Embryonic facial prominence (tissue), 1 donor: Measurements from ENCODE around the gene CDK5RAP1.
"Not testable (repeated sequence)": the region's sequence is repeated elsewhere in the genome, so short reads cannot be mapped to it uniquely, and the experiment has no call there.

Source experiments
- DNase-seq: peaks from one replicate; pipeline ENCODE4 v3.0.0-alpha.2; 2016; ENCODE audit errors: extremely low spot score

CDK5RAP1 gene

DNA sequence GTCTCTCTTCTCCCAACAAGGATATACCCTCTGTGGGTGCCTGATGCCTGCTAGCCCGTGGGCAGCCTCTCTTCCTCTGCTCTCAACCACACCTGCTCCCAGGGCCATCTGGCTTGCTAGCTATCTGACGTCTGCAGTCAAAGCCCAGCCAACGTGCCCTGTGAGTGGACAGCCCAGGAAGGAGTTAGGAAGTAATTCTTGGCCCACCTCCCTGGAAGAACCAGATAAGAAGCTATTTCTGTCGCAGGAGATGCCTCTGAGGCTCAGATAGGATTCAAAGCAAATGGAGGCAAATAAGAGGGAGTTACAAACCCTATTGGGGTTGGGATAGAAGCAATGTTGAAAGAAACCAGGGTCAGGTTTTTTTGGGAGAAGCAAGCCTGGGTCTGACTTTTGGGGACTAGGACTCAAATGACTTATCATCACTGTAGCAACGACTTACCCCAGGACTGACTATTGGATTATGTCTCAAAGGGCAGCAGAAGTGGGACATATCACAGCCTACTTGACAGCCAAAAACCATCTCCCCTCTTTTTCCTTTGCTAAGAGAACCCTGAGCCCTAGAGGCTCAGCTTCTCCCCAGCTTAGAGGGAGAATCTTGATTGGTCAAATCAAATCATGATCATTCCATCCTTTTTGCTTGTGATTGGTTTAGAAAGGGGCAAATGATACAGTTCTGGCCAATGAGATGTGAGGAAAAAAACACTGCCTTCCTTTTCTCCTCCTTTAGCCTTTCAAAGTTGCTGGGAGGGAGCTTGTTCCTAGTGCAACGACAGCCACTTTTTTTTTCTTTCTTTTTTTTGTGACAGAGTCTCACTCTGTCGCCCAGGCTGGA, 18.0 kb upstream of the CDK5RAP1 start:
- no peak for DNase-seq

DNA sequence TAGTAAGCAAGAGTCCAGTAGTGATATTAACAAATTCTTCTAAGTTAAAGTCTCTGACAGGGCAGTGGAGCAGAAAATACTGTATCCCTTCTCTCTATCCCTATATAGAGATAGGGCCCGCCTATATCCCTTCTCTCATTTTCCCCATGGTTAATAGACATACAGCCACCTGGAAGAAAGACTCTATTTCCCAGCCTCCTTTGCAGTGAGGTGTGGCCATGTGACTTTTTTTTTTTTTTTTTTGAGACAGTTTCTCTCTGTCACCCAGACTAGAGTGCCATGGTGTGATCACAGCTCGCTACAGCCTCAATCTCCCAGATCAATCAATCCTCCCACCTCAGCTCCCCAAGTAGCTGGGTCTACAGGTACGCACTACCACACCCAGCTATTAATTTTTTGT, 16.7 kb upstream of the CDK5RAP1 start:
- no peak for DNase-seq

DNA sequence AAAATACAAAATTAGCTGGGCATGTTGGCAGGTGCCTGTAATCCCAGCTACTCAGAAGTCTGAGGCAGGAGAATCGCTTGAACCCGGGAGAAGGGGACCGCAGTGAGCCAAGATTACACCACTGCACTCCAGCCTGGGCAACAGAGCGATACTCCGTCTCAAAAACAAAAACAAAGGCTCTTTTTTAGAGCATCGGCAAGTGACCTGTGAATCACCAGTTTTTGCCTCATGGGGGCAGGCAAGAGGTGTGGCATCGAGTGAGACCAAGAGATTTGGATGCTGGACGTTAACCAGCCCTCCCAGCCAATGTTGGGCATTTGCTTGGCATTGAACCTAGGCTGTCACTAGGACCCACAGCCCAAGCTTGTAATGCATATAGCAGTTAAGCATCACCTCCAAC, 14.6 kb upstream of the CDK5RAP1 start:
- no peak for DNase-seq

DNA sequence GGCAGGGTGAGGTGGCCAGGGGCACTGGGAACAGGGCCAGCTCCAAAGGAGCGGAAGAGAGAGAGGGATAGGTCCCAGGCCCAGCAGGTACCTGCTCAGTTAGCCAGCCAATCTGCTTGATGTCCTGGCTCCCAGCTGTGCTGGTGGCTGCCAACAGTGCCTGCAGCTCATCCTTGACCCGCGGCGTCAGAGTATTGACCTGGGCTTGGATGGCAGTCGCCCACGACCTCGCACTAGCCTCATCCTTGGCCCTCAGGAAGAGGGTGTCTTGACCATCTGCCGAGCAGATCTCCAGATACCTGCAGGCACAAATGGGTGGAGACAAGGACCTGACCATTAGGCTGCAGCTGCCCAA, 11.1 kb upstream of the CDK5RAP1 start:
- no peak for DNase-seq

DNA sequence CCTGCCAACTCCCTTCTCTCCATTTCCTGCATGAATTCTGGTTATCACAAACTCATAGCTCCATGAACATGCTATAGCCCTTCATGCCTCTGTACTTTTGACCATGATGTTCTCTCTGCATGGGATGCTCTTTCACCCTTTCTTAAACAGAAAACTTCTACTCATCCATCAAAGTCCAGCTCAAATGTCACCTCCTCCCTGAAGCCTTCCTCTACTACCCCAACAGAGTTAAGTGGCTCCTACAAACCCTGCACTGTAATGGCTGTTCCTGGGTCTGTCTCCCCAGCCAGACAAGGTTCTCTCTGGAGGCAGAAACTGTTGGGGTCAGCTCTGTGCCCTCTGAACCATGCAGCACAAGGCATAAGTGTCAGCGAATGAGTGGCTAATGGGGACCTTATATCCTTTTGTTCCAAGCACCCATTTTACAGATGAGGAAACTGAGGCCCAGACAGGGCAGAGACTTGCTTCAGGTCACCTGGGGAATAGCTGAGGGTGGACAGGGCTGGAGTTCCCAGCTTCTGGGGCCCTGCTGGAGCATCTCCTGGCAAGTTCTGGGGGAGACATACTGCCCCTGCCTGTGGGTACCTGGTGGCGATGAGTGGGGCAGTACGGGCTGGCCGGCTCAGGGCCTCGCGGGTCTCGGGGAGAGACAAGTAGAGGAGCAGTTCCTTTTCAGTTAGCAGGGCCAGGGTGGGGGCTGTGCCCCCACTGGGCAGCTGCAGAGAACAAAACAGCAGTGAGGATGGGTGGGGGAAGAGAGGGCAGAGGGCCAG, 10.6 kb upstream of the CDK5RAP1 start:
- DNase-seq: no peak

DNA sequence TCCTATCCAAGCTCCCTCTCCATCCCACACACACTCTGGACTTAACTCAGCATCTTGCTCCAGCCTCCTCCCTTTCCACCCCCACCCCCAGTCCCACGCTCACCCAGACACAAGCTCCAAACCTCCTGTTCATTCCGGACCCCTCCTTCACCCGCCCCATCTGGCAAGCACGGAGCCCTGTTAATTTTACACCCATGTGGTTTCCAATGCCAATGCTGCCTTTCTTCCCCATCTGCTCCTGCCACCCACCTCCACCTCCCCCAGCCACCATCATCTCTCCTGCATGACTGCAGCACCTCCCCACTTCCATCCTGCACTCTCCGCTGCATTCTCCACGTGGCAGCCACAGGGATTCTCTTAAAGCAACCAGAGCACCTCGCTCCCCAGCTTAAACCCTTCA, 9.9 kb upstream of the CDK5RAP1 start:
- DNase-seq: no peak

DNA sequence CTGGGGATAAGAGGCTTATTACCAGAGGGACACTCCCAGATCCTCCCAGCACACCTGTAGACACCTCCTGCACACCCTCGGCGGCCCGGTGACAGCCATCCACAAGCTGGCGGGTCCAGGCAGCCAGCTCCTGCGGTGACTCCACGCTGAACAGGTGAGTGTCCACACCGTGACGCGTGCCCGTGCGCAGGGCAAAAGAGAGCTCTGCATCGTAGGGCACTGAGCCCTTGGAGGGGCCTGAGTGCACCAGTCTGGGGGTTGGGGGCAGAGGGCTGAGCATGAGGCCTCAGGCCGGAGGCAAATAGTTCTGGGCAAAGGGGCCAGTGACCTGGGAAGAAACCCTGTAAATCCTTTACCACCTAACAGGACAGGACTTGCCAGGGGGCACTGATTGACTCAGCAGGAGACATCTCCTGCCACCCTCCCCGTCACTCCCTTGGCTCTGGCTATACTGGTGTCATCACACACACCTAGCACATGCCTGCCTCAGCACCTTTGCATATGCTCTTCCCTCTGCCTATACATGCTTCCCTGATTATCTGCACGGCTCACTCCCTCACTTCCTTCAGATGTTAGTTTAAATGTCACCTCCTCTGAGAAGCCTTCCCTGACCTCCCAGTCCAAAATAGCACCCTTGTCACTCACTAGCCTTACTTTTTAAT, 8.9 kb upstream of the CDK5RAP1 start:
- DNase-seq: no peak

DNA sequence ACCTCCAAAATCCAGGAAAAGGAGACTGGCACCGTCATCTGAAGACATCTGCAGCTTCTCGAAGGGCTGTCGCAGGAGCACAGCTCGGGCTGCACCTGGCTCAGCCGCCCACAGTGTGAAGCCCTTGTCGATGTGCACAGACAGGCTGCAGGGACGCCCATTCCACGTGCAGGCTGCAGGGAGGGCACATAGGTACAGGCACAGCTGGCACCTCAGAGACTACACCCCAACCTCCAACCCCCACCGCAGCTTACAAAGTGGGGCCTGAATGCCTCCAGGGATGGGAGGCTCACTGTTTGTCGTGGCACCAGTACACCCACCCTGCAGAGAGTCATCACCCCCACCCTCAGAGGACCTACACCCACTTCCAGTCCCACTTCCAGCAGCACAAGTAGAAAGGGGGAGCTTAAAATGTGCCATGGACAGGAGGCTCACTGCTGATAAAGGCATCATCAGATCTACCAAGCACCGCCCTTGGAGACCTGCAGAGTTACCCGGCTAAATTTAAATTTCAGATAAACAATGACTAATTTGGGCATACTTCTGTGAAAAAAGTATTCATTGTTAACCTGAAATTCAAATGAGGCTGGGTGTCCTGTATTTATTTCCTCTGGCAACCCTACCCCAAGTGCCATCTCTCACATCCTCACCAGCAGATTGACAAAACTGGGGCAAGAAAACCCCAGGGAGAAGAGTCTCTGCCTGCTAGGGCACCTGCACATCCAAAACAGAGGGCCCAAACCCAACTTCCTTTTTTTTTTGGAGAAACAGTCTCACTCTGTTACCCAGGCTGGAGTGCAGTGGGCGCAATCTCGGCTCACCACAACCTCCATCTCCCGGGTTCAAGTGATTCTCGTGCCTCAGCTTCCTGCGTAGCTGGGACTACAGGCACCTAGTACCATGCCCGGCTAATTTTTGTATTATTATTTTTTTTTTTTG, 7.7 kb upstream of the CDK5RAP1 start:
- DNase-seq: no peak

DNA sequence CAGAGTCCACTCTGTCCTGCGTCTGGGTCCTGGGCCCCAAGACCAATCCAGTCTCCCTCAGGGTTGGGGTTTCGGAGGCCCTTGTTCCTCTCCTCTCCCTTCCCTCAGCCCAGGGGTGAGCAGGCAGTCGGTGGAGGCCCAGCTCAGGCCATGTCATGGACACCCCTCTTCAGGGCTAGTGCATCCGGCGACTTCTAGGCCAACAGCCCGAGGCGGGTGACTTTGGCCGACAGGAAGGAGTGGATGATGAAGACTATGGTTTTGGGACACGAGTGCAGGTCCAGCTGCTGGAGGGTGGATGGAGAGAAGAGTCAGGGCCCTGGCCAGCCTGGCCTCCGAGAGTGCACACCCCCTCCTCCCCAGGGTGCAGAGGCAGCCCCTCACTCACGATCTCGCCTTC, 7.0 kb upstream of the CDK5RAP1 start:
- no peak for DNase-seq

DNA sequence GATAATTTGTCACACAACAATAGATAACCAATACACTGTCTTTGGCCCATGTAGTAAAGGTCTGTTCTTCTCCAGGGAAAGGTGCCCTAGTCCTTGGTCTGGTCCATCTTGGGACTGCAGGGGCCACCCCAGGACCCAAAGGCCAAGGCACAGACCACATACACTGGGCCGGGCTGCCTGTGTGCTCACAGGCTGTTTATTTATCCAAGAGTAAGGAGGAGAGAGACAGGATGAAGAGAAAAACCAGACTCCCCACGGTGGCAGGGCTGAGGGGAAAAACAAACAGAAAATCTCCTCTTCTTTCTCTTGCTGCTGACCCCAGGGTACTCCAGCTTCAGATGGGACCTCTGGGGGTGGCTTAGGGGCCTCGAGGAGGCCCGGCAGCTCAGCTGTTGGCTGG, 6.5 kb upstream of the CDK5RAP1 start:
- DNase-seq: no peak

DNA sequence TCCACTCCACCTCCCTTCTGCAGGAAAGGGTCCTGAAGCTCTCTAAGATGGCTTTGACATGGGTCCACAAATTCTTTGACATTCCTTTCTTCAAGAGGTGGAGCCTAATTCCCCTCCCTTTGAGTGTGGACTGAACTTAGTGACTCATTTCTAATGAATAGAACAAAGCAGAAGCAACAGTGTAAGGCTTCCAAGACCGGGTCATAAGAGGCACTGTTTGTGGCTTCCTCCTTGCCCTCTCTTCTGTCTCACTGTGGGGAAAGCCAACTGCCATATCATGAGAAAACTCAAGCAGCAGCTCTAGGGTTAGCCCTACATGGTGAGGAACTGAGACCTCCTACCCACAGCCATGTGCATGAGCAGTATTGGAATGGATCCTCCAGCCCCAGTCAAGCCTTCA, 5.9 kb upstream of the CDK5RAP1 start:
- DNase-seq: no peak

DNA sequence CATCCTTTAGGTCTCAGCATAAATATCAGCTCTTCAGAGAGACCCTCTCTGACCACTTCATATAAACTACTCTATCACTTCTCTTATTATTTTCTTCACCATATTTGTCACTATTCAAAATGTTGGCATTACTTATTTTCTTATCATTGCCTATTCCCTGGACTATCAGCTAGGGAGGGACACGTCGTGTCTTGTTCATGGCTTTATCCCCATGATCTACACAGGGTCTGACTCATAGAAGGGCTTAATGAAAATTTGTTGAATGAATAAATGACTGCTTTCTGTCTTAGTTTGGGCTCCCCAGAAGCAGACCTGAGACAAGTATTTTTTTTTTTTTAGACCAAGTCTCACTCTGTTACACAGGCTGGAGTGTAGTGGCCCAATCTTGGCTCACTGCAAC, 3.0 kb upstream of the CDK5RAP1 start:
- DNase-seq: no peak

DNA sequence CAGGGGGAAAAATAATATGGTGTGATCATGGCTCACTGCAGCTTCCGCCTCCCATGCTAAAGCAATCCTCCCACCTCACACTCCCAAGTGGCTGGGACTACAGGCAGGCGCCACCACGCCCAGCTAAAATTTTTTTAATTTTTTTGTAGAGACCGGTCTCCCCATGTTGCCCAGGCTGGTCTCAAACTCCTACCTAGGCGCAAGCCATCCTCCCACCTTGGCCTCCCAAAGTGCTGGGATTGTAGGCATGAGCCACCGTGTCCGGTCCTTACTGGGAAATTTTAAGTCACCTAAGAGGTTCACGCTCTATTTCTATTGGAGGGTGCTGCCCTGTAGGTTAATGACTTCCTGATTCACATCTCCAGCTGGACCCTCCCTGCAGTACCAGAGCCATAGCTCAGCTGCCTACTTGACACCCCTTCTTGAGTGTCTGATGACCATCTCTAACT, 626 bp upstream of the CDK5RAP1 start:
- no peak for DNase-seq

DNA sequence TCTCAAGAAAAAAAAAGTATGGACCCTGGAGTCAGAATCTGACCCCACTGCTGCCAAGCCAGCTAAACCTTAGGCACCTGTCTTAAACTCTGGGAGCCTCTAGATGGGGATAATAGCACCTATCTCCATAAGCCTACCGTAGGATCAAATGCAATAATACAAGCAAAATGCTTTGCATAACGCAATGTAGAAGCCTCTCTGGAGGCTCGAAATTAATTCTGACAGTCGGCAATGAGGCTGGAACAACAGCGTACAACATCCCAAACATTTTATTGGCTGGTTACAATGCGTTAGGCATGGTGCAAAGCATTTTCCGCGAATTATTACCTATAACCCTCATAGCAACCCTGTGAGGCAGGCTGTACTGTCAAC, 521 bp downstream of the CDK5RAP1 start:
- no peak for DNase-seq

DNA sequence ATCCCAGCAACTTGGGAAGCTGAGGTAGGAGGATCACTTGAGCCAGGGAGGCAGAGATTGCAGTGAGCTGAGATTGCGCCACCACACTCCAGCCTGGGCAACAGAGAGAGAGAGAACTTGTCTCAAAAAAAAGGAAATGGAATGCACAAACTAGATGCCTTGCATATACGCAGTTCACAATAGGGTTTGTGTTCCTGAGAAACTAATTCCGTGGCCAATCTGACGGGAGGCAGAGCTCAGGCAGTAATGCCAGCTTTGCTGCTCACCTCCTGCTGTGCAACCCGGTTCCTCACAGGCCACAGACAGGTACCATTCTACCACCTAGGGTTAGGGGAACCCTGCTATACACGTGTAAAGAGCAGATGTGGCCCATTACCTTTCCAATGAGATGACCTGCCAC, 1.4 kb downstream of the CDK5RAP1 start:
- no peak for DNase-seq

DNA sequence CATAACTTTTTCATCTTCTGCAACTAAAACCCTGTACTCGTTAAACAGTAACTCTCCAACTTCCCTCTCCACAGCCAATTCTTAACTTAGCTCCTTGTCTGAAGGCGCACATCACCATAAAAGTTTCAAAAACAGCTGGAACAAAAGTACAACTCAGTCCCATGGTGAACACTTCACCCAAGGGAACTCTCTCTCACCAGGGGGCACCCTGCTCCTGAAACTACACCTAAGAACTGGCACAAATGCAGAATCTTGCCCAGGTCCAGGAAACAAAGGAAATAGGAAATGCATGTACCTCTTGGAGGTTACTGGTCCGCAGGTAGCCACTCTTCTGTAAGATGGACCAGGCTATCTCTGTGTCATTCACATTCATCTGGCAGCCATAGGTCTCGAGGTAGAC, 6.6 kb downstream of the CDK5RAP1 start:
- no peak for DNase-seq

DNA sequence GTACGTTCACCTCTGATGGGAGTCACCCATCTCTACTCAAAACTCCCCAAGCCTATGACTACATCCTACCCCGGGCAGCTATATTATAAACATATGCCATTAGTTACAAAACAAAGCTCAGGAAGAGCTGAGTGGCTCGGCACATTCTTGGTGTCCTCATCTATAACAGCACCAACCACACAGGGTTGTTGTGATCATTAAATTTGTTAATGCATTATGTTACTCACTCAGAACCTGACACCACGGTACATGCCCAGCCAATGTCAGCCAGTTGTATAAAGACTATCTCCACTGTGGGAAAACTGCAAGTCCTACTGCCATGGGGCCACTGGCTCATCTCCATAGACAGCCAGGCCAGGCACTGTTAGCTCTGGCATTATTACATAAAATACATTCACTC, 7.7 kb downstream of the CDK5RAP1 start:
- DNase-seq: no peak

DNA sequence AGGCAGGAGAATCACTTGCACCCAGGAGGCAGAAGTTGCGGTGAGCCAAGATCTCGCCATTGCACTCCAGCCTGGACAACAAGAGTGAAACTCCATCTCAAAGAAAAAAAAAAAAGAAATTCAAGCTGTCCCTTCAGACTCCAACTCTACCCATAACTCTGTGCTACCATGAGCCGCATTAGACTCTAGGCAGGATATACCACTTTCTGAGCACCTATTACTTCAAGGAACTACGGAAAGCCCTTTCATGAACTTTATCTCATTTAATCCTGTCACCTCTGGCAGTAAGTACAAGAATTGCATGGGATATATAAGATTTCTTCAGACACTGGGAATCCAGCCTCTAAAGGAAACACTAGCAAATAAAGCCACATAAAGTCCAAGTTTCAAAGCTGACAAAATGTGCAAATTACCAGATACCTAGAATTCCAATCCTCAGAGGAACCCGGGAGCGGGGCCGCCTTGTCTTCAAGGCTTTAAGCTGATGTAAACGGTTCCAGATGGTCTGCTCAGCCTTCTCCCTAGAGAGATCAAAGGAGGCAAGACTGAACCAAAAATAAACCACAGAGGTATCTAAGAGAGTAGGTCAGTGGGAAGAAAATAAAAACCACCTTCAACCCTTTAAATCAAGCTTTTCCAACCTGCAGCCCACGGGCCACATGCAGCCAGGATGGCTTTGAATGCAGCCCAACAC, 9.4 kb downstream of the CDK5RAP1 start:
- DNase-seq: no peak

DNA sequence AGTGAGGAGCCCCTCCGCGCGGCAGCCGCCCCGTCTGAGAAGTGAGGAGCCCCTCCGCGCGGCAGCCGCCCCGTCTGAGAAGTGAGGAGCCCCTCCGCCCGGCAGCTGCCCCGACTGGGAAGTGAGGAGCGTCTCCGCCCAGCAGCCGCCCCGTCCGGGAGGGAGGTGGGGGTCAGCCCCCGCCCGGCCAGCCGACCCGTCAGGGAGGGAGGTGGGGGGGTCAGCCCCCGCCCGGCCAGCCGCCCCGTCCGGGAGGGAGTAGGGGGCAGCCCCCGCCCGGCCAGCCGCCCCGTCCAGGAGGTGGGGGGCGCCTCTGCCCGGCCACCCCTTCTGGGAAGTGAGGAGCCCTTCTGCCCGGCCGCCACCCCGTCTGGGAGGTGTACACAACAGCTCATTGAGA, 12.0 kb downstream of the CDK5RAP1 start:
- DNase-seq: not testable (repeated sequence)

DNA sequence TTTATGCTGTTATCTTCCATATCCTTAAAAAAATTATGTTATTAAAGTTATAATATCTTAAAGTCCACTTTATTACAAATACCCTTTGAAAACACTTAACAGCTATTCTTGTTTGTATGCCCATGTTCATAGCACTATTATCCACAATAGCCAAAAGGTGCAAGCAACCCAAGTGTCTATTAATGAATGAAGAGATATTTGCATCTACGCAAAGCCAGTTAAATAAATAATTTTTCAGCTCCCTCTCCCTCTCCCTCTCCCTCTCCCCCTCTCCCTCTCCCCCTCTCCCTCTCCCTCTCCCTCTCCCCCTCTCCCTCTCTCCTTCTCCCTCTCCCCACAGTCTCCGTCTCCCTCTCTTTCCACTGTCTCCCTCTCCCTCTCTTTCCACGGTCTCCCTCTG, 13.1 kb downstream of the CDK5RAP1 start:
- no peak for DNase-seq

DNA sequence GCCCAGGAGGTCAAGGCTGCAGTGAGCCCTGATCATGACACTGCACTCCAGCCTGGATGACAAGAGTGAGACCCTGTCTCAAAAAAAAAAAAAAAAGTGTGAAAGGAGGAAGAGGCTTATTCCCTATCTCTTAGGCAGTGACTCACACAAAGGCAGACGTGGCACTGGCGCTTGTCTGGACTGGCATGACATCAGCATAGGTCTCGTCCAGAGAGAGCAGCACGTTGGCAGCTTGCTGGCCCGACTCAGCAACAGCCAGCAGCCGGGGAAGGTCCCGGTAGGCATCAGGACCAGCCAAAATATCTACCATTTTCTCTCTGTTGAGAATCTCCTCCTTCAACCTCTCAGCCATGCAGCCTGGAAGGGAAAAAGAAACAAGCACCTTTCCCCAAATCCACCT, 14.1 kb downstream of the CDK5RAP1 start:
- no peak for DNase-seq
